SK-MEL-5 (cell line): ENCODE measurements around the gene RGL1. TPM values are rescaled to one million over a fixed set of nuclear protein-coding genes. Genes with fewer than 3 reads are reported as not detected.
"Not testable (repeated sequence)": the region's sequence is repeated elsewhere in the genome, so short reads cannot be mapped to it uniquely, and the experiment has no call there.

Source experiments
- DNase-seq: peaks from one replicate; pipeline ENCODE4 v3.0.0-alpha.2; 2016; ENCODE audit warnings: low read depth, low spot score
- in situ Hi-C: cut with HindIII; loops from 2 replicates; pipeline ENCODE4 v1.10.0; 2016; ENCODE audit warnings: low sequenced_read_pairs, high pct_unique_total_duplicates, low pct_unique_long_range_greater_than_20kb
- polyA plus RNA-seq, 2 experiments: library from polyadenylated mRNA; depleted of rRNA; stranded (reverse); fragments of >200 nt; gene quantifications; 2 replicates each; pipeline ENCODE4 v1.2.3, GENCODE V29; 2015
- total RNA-seq: library from RNA; depleted of rRNA; stranded (reverse); fragments of >200 nt; shearing (Covaris generic); gene quantifications from 2 replicates; pipeline ENCODE4 v1.2.3, GENCODE V29; 2014; rRNA removed

Gene RGL1
- 5.9 and 6.0 TPM in 2 replicates for total RNA-seq
- 2.6 and 3.7 TPM in 2 replicates for polyA plus RNA-seq (2015; cell fraction: cytosol; rRNA removed)
- 3.0 and 4.4 TPM in 2 replicates for polyA plus RNA-seq (2015; cell fraction: nucleus; rRNA removed)

DNA sequence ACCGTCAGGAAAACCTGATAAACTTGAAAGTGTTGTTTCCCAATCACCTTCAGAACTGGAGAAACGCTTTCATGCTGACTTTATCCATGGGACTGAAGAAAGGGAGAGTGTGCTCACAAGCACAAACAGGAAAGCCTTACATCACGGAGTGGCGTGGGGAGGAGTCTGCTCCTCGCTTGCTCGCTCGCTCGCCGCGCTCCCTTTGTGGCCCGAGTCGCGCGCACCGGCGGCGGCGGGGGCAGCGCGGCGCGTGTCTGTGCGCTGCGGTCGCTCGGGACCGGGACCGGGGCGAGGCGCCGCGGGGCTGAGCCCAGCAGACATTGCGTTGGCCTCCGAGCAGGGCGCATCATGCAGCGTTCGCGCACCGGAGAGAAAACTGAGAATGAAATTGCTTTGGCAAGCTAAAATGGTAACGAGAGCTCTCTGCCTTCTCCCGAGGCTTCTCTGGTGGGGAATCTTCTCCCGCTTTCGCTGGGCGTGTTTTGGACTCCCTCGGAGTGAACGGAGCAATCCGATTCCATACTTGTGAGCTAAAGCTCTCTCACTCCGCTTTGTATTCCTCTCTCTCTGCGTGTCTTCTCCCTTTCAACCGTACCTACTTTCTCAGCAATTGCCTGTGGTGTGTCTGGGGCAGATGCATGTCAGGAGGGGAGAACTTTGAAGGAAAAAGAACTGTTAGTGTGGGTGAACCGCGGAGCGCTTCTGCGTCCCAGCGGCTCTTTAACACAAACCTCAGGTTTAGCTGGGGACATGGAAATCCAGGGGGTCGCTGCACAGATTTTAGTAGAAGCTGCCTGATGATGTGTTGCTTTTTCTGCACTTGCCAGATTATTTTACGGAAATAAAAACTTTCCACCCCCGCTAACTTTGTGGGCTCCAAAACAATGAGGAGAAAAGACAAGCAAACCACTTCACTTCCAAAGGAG lies at the start of gene RGL1:
Gene RGL1 (plus strand): TSS at position 205 of the 926 bp plus-strand sequence. CDS start 178 bp downstream, at position 383.
- DNase-seq: peak; percentile 63
- in situ Hi-C loops: no loop called here

DNA sequence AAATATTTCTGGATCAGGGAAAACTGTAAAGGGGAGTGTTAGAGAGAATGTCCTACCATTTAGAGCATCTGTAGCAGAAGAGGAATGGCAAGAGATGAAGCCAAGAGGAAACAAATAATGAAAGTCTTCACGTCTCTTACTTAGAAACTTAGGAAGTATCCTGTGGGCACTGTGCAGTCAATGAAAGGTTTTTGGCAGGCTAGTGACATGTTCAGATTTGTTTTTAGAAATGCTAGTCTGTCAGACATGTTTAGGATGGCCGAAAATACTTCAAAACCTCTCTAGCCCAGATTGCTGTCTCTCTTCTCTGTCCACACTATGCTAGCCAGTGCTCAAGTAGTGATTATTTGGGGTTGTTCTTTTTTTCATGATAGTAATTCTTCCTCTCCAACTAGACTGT lies 48.6 kb upstream of the RGL1 start:
- DNase-seq: no peak
- in situ Hi-C loops: no loop called here

DNA sequence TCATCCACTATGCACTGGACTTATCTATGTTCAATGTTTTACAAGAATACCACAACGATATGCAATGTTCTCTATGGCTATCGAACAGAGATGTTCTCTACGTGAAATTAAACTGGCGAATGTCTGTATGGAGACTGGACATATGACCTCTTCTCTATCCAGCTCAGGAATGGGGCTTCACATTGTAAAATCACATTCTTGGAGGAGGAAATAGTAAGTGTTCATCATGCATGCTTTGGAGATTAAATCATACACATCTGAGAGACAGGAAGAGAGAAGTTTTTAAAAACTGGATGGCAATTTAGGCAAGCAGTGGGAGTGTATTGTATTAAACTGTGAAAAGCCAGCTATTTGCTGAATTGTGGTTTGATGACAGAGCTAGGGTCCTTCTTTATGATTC lies 47.9 kb upstream of the RGL1 start:
- DNase-seq: no peak
- in situ Hi-C loops: no loop called here

DNA sequence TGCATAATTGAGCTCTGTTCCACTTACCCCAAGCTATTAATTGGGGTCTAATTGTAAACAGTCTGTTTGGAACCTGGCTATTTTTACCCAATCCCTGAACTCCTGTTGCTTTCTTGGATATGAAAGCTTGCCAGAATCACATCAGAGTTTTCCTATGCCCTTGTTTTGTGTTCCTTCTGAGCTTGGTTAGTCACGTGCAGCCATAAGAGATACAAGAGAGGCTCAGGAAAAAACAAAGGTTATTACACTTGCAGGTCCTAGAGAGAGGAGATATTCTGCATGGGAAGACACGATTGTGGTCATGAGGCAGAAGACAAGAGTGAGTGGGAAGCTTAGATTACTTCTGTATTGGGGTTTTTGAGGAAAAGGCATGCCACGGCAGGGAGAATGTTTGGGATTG lies 46.0 kb upstream of the RGL1 start:
- no peak for DNase-seq
- in situ Hi-C loops: no loop called here

DNA sequence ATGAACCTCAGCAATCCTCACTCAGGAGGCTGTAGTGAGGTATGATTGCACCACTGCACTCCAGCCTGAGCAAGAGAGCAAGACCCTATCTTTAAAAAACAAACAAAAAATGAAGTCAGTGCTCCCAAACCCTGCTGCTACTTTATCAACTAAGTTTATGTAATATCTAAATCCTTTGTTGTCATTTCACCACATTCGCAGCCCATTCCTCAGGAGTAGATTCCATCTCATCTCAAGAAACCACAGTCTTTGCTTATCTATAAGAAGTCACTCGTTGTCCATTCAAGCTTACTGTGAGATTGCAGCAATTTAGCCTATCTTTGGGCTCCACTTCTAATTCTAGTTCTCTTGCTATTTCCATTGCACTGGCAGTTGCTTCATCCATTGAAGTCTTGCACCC lies 44.3 kb upstream of the RGL1 start:
- in situ Hi-C loops: no loop called here
- no peak for DNase-seq

DNA sequence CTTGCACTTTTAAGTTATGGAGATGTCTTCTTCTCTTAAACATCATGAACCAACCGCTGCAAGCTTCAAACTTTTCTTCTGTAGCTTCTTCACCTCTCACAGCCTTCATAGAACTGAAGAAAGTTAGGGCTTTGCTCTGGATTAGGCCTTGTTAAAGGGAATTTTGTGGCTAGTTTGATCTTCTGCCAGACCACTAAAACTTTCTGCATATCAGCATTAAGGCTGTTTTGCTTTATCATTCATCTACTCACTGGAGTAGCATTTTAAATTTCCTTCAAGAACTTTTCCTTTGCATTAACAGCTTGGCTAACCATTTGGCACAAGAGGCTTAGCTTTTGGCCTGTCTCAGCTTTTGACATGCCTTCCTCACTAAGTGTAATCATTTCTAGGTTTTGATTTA lies 43.0 kb upstream of the RGL1 start:
- DNase-seq: no peak
- in situ Hi-C loops: no loop called here

DNA sequence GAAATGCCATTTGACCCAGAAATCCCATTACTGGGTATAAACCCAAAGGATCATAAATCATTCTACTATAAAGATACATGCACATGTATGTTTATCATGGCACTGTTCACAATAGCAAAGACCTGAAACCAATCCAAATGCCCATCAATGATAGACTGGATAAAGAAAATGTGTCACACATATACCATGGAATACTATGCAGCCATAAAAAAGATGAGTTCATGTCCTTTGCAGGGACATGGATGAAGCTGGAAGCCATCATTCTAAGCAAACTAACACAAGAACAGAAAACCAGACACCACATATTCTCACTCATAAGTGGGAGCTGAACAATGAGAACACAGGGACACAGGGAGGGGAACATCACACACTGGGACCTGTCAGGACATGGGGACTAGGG lies 42.1 kb upstream of the RGL1 start:
- DNase-seq, in situ Hi-C loops: not testable (repeated sequence)

DNA sequence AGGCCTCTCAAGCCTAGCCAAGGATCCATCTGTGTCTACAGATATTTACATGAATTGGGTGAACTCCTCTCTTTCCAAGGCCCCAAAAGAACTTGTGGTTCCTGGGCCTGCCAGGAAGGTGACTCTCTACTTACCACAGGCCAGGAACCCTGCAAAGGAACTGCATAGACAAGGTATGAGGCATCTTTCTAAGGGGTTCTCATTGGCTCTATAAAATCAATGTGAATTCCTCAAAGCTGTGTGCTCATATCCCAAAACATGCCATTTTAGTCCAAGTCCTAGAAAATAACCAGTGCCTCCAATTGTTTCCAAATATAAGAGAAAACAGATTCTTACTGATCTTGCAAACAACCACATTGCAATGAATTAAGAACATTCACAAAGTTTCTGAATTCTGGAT lies 39.9 kb upstream of the RGL1 start:
- in situ Hi-C loops: no loop called here
- DNase-seq: no peak

DNA sequence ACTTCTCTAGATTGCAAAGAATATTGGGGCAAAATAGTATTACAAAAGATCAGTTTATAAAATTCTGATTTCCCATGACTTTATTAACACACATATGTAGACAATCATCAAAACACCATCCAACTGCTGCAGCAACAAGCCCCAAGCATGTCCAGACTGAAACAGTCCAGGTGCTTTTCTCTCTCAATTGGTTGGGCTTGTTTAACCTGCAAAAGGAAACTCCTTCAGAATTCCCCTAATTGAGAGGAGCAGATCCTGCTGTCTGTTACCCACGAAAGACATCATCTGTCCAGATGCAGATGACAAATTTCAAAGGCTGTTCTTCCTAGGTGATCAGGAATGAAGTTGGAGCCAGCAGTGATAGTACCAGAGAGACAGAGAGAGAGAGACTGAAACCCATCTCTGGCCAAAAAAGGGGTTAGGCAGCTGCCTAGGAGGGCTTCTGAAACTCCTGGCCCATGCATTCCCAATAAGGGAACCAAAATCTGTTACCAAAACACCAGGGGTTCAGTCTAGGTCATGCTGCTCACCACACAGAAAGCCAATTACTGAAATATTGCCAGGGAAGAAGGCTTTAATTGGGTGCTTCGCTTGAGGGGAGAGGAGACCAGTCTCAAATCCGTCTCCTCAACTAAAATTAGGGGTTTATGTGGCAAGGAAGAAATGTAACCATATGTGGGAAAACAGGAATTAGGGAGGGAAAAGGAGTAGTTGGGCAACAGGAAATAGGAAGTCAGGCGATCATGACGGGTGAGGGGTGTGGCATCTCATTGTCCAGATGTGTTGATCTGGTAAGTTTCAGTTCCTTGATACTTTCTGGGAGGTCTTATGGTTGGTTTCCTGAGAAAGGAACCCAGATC lies 34.7 kb upstream of the RGL1 start:
- no peak for DNase-seq
- in situ Hi-C loops: no loop called here

DNA sequence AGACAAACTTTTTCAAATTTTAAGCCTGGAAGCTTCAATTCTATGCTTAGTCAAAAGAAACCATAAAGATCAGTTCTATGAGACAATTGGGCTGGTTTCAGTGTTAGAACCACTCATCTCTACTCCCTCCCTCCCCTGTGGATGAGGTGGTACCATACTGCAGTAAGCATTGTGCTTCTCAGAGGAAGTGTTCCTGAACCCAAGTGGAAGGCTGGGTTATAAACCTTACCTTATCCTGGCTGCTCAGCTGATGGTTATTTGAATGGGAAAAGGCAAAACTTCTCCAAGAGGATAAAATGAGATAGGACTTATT lies 34.1 kb upstream of the RGL1 start:
- DNase-seq: no peak
- in situ Hi-C loops: no loop called here

DNA sequence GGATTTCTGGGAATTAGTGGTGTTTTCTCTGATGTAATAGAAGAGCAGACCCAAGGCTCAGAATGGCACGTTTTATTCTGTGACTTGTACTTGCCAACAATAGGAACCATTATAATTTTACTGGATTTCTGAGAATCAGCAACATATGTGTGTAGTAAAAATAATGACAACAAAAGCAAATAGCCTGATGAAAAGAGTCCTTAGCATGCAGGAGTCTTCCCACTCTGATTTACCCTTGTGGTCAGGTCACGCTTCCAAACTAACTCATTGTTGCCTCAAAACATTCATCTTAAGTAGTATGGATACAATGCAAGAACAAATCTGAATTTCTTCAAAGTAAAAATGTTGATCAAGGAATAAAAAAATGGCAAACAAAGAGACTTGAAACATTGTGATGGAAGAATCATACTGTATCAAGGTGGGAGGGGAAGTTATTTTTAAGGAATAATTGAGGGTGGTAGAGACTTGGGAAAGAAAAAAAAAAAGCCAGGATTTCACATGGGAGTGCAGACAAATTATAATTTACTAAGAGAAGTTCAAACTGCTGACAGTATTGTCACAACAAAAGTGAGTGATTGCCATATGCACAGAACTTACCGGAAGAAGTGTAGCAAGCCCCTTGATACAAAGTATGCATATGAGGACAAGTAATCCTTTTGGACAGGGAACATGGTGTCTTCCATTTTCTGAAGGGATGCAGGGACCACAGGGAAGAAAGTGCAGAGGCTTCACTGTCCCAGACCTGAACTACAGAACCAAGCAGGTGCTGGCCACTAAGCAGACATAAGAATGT lies 31.2 kb upstream of the RGL1 start:
- no peak for DNase-seq
- in situ Hi-C loops: no loop called here

DNA sequence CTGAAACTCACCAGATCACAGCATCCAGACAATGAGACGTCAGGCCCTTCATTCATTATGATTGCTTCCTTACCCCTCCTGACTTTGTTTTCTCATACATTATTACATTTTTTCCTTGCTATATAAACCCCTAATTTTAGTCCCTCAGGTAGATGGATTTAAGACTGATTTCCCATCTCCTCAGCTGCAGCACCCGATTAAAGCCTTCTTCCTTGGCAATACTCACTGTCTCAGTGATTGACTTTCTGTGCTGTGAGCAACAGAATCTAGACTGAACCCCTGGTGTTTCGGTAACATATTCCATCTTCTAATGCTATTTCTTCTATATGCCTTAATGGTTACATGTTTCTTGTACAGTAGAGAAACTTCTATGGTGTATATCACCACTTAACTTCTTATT lies 30.0 kb upstream of the RGL1 start:
- DNase-seq: no peak
- in situ Hi-C loops: no loop called here

DNA sequence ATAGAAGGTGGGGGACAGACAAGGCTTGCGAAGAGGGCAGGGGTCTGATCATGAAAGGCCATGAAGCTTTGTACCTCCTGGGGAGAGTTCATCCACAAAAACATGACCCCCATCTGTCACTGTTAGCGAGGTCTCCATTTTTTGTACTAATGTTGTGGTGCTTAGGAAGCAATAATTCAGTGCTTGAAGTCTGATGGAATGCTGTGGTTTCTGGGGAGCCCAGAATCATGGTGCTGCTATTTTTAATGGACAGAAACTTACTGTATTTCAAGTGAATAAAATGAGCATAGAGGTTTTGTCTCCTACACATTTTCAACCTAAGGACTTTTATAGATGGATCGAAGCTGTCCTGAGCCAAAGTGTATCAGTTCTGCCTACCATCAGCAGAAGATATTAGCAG lies 28.2 kb upstream of the RGL1 start:
- DNase-seq: no peak
- in situ Hi-C loops: no loop called here

DNA sequence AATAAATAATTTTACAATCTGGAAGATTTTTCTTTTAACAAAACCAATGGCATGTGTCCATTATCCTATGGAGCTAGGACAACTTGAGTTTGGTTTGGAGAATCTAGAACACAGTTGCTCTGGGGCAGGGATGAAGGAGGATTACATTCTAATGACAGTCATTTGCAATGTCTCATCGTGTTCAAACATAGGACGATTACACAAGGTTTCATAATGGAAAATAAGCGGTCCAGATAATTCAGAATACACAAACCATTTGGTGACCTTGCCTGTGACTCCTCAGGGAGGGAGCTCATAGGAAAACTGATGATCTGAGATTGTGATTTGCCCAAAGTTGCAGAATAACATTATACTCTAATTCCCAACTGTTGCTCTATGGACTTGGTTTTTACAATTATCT lies 27.6 kb upstream of the RGL1 start:
- in situ Hi-C loops: no loop called here
- DNase-seq: no peak

DNA sequence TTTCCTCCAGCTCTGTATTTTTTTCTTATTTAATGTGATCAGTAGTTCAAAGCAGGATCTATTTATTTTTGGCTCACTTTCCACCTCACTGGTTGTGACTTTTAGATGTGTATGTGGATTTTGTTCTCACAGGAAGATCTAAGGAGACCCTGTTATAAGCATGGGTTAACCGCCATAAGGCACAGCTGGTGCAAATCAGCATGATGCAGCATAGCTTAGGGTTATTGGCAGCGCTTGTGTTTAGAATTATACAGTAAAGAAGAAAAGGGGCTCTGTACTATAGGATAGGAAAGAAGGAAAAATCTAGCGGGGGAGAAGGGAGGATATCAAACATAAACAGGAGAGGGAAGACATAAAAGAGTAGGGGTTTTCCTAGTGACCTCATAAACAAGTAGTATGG lies 26.9 kb upstream of the RGL1 start:
- in situ Hi-C loops: no loop called here
- no peak for DNase-seq

DNA sequence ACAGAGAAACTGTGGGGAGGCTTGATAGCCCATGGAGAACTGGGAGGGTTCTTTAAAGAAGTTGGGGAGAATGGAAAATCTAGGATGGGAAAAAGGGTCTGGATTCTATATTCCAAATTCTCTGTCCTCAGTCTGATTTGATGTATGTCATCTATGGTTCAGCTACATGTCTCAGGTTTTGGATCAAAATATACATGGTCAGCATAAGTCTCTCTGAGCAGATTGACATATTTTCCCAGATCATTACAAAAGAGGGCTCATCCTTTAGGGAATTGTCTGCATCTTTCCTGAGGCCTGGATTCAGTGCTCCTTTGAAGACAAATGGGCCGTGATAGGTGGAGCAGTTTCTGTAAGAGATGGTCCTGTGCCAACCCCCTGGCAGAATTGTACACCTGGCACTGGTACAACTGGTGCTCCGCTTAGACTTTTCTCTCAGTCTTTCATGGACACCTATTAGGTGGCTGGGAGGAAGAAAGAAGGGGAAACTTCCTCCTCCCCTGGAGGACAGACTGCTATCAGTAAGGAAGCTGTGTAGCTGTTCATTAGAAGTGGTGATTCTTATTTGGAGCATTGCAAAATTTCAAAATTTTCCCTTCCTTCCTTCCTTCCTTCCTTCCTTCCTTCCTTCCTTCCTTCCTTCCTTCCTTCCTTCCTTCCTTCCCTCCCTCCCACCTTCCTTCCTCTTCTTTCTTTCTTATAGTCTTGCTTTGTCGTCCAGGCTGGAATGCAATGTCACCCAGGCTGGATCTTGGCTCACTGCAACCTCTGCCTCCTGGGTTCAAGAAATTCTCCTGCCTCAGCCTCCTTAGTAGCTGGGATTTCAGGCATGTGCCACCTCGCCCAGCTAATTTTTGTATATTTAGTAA lies 26.1 kb upstream of the RGL1 start:
- DNase-seq: no peak
- in situ Hi-C loops: no loop called here

DNA sequence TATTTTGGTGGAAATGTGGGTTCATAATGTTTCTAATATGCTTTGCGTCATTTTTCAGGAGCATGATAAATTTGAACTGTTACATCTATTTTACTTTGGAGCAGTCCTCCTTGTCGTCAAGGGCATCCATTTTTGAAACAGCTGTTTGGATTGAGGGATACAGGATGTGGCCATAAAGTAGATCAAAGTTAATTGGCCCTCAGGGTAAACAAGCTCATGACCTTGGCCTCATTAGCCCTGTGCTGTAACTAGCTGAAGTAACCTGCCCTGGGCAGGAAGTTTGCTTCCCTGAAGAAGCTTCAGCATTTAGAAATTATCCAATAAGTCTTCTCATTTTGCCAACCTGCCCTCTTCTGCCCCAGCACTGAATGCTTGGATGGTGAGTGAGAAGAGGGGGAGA lies 24.8 kb upstream of the RGL1 start:
- in situ Hi-C loops: no loop called here
- DNase-seq: no peak
